ENCODE measurements around the gene STAP2. TPM values are rescaled to one million over a fixed set of nuclear protein-coding genes. Genes with fewer than 3 reads are reported as not detected.

STAP2 gene
- polyA plus RNA-seq, 1 experiment = 5.3 TPM

- H3K27ac ChIP-seq (ENCODE audit: low read depth, low read length) = no peak overlapping the region
- H3K27me3 ChIP-seq (ENCODE audit: control insufficient read depth, insufficient read depth, low read length) = no peaks in the 10 kb centered on the region
- H3K9me3 ChIP-seq (ENCODE audit: control insufficient read depth, insufficient read depth, low read length) = no peaks in the 10 kb centered on the region; the same call in 1 of the 2 replicates
- ChIA-PET POLR2A (interaction anchor here (0.9 to 1.7 kb wide), 2 partner anchors 11 to 18 kb away, joined by 3 read pairs; partner anchors contain the start of gene MPND), CTCF (no interaction called here)
- no peak for DNase-seq (ENCODE audit: low read depth, low spot score)
- no peak overlapping the region for H3K4me3 ChIP-seq (ENCODE audit: low read depth, low read length)
- TF ChIP-seq CTCF (IDR thresholded peaks at IDR 0.05; ENCODE audit: low read depth, low read length) = no peak
Measured at GRCh38 chr19:4360641-4361151, 22.1 kb upstream of the STAP2 start.

DNA sequence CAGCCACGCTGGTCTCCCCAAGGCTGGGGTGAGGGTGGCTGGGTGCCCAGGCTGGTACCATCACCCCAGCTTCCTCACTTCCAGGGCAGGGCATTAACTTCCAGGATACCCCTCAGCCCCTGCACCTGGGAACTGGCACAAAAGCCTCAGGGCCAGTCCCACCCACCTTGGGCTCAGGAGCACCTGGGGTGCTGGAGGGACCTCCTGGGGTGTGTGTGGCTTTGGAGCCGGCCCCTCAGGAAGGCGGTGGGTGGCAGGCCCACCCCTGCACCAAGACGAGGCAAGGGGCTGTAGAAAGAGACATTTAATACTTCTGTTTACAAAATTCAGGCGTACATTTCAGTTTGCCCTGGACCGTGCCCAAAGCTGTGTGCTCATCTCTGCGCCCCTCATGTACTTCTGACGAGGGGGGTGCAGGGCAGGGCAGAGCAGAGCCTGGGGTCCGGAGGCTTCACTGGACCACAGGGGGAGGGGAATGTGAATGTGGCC, 21.5 kb upstream of the STAP2 start:
- no peak for DNase-seq (ENCODE audit: low read depth, low spot score)
- no peaks in the 10 kb centered on the region for H3K27me3 ChIP-seq (ENCODE audit: control insufficient read depth, insufficient read depth, low read length)
- CTCF ChIA-PET = no interaction called here
- POLR2A ChIA-PET = interaction anchor here (1.2 to 1.7 kb wide), 2 partner anchors 11 to 17 kb away, joined by 3 to 4 read pairs; partner anchors contain the start of gene MPND
- no peaks in the 10 kb centered on the region; the same call in 1 of the 2 replicates for H3K9me3 ChIP-seq (ENCODE audit: control insufficient read depth, insufficient read depth, low read length)
- no peak overlapping the region for H3K4me3 ChIP-seq (ENCODE audit: low read depth, low read length)
- TF ChIP-seq CTCF (IDR thresholded peaks at IDR 0.05; ENCODE audit: low read depth, low read length) = no peak
- no peak overlapping the region for H3K27ac ChIP-seq (ENCODE audit: low read depth, low read length)

- no peak for DNase-seq (ENCODE audit: low read depth, low spot score)
- no peak overlapping the region for H3K4me3 ChIP-seq (ENCODE audit: low read depth, low read length)
- no peaks in the 10 kb centered on the region for H3K27me3 ChIP-seq (ENCODE audit: control insufficient read depth, insufficient read depth, low read length)
- TF ChIP-seq CTCF (IDR thresholded peaks at IDR 0.05; ENCODE audit: low read depth, low read length) = no peak
- ChIA-PET POLR2A (interaction anchor here (1.2 kb wide), 1 partner anchor 17 kb away, joined by 4 read pairs; the partner anchor contains the start of gene MPND), CTCF (no interaction called here)
- H3K27ac ChIP-seq (ENCODE audit: low read depth, low read length) = no peak overlapping the region
- no peaks in the 10 kb centered on the region; the same call in 1 of the 2 replicates for H3K9me3 ChIP-seq (ENCODE audit: control insufficient read depth, insufficient read depth, low read length)
Measured at GRCh38 chr19:4359627-4360000, 21.0 kb upstream of the STAP2 start.

DNA sequence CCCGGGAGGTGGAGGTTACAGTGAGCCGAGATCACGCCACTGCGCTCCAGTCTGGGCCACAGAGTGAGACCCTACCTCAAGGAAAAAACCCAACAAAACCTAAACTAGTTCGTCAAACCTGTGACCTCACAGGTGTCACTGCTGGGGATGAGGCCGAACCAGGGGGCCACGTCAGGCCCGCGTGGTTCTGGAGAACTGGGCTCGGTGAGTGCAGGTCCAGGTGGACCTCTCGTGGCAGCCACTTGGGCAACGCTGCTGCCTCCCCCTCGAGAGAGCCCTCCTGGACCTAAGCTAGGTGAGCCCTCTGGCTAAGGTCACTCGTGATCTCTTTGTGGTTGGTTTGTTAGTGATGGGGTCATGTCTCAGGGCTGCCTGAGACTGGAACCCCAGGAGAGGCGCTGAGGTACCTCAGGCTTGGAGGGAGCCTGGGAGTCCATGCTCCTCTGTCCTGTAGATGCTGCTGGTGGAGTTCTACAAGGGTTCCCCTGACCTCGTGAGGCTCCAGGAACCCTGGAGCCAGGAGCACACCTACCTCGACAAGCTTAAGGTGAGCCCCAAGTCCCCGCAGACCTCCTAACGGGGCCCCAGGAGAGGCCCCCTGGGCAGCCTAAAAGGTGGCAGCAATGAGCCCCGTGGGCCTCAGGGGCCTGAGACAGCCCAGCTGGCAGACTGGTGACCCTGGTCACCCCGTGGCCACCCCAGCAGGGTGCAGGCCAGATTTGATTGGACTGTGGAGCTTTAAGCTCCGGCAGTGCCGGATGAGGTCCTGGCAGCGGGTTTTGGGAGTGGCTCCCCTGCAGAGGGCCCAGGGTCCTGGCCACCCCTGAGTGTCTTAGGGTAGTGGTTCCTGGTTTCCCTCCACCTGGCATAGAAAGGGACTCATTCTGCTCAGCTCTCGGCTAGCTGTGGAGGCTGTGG, 20.3 kb upstream of the STAP2 start:
- ChIA-PET POLR2A (interaction anchor here (0.7 to 1.2 kb wide), 2 partner anchors 16 to 41 kb away, joined by 3 to 4 read pairs; partner anchors contain the start of genes MPND and SH3GL1), CTCF (interaction anchor here (1.1 kb wide), 1 partner anchor 92 kb away, joined by 3 read pairs; no protein-coding TSS in a partner anchor)
- H3K27me3 ChIP-seq (ENCODE audit: control insufficient read depth, insufficient read depth, low read length) = no peaks in the 10 kb centered on the region
- no peak overlapping the region for H3K27ac ChIP-seq (ENCODE audit: low read depth, low read length)
- no peak overlapping the region for H3K4me3 ChIP-seq (ENCODE audit: low read depth, low read length)
- TF ChIP-seq CTCF (IDR thresholded peaks at IDR 0.05; ENCODE audit: low read depth, low read length) = no peak
- no peaks in the 10 kb centered on the region; the same call in 1 of the 2 replicates for H3K9me3 ChIP-seq (ENCODE audit: control insufficient read depth, insufficient read depth, low read length)
- no peak for DNase-seq (ENCODE audit: low read depth, low spot score)

Data from AG04450 (cell line).